NCI-H1105 (cell line): ENCODE results near the gene HELB.

Experiments
- DNase-seq: peaks from one replicate; lab custom pipeline; 2025; lab: John Stamatoyannopoulos, UW

The HELB gene

GRCh38 chr12:66301944-66302826, at the start of gene HELB:
TSS of gene HELB (plus strand) at chr12:66302493. CDS start at chr12:66302604, 111 bp downstream.
- DNase-seq, result peak; percentile 98

- DNase-seq, result no peak
Observed at GRCh38 chr12:66252771-66253170, 49.5 kb upstream of the HELB start.

- DNase-seq, result no peak
Observed at GRCh38 chr12:66255737-66256136, 46.6 kb upstream of the HELB start.

DNA sequence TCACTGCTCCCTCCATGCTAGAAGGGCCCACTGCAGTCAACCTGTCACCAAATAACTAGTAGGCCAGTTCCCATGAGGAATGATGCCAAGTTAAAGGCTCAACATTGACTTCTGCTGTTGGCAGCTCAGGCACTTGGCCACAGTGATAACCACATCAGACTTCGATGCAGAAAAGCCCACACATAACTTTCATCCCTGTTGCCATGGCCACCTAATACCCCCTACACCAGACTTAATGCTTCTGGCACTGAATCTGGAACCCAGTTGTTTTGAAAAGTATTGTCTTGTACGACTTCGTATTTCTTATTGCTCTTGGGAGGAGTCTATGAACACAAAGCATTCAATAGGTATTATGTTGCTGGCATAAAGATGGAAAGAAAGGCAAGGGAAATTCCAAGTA, 44.3 kb upstream of the HELB start:
- DNase-seq, result no peak

DNA sequence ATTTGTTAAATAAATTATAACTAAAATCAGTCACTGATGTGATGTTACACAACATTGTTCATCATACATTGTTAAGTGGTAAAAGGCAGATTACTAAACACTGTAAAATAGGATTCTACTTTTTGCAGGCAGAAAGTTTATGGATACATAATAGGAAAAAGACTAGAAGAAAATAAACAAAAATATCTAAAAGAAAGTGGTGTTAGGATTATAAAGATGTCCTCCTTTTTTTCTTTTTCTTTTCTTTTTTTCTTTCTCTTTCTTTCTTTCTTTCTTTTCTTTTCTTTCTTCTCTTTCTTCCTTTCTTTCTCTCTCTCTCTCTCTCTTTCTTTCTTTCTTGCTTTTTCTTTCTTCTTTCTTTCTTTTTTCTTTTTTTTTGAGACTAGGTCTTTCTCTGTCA, 39.6 kb upstream of the HELB start:
- DNase-seq, result no peak

GRCh38 chr12:66268562-66268961, 33.7 kb upstream of the HELB start:
- DNase-seq, result no peak

- no peak for DNase-seq
Observed at GRCh38 chr12:66269142-66269541, 33.2 kb upstream of the HELB start.

- peak; percentile 25 for DNase-seq
Observed at GRCh38 chr12:66269757-66270383, 32.4 kb upstream of the HELB start.

- DNase-seq, result no peak
Observed at GRCh38 chr12:66270613-66271012, 31.7 kb upstream of the HELB start.

- no peak for DNase-seq
Observed at GRCh38 chr12:66272650-66273049, 29.6 kb upstream of the HELB start.

DNA sequence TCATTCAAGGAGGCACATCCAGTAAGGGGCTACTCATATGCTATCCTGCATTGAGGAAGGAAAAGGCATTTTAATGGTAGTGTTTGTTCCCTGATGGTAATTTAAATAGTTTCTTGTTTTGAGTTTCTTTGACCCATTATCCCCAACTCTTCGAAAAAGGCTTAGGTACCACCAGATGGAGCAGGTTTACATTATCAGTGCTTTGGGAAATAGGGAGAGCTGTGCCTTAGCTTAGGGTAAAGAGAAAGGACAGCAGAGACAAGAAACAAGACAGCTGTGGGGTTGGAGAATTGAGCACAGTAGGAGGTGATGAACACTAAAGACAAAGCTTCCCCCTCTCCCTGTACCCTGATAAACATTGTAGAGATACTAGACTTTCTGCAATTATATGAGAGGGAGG, 29.1 kb upstream of the HELB start:
- no peak for DNase-seq

- DNase-seq, result no peak
Observed at GRCh38 chr12:66275040-66275439, 27.3 kb upstream of the HELB start.

GRCh38 chr12:66279123-66279712, 23.1 kb upstream of the HELB start:
- DNase-seq, result peak; percentile 10

GRCh38 chr12:66280561-66280960, 21.7 kb upstream of the HELB start:
- no peak for DNase-seq

DNA sequence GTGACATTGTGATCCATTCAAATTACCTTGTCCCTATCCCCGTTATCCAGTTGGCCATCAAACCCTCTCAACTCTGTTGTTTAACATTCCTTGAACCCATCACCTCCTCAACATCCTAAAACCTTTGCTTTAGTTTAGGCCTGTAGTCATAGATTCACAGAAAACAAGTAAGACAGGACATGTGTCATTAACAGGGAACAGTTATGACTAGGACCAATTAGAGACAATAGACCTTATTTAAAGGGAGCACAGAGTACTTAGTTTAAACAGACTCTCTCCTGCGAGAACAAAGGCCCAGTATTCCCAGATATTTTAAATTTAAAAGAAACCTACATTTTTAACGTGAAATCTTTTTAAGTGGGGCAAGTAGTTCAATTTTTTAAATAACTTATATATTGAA, 20.0 kb upstream of the HELB start:
- DNase-seq, result no peak

DNA sequence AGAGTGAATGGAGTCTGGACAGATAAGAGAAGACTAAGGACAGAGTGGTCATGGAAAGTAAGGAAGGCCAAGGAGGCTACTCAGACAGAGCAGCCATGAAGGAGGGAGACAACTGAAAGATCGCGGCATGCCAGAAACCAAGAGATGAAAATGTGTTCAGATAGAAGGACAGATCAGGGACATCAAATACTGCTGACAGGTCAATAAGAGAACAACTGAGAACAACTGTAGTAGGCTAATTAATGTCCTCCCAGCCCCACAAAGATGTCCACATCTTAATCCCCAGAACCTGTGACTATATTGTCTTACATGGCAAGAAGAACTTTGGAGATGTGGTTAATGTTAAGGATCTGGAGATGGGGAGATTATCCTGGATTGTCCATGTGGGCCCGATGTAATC, 15.0 kb upstream of the HELB start:
- no peak for DNase-seq

GRCh38 chr12:66288121-66288520, 14.2 kb upstream of the HELB start:
- DNase-seq, result no peak

DNA sequence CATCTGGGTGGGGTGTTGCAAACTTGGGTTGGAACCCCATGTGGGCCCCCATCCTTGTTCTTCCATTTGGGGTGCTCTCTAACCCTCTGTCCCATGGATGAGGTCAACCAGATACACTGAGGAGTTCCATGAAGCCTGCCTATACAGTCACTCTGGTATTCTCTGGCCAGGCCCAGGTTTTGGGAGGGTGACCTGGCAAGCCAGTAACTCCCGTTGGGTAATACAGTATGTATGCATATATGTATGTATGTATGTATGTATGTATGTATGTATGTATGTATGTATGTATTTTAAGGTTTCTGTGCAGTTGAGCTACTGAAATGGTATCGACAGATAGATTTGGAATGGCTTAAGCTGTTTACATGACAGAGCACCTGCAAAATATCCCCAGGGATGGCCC, 12.8 kb upstream of the HELB start:
- DNase-seq, result no peak

DNA sequence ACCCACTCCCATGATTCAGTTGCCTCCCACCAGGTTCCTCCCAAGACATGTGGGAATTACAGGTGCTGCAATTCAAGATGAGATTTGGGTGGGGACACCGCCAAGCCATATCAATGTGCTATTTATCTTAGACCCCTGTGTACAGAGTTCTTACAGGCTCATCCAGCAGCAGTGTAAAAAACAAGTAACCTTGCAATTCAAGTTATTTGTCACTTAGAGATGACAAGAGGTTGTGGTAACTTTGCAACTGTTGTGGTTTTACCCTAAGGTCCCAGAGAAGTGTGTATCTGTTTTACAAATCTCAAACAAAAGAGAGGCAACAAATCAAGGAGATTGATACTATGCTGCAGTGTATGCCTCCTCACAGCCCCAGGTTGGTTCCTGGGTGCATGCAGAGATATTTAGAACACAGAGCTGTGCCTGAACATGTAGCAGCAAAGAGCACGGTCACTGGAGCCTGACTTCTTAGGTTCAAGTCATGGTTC, 11.5 kb upstream of the HELB start:
- DNase-seq, result no peak

DNA sequence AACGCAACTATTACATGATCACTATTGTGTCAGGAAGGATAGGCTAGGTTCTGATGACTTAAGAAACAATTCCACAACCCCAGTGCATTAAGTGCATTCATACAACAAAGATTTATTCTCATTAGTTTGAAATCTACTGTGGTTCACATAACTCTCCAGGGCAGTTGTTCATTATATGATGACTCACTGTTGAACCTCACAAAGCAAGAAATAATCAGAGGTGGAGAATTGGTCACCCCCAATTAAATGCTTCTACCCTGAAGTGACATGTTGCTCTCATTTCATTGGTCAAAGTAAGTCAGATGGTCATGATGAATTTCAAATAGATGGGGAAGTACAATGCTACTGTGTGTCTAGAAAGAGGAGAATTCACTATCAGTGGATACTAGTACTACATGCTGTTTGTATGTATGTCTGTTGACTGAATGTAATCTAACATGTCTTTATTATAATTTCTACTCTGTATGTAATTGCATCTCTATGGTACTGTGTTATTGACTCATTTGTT, 6.1 kb upstream of the HELB start:
- DNase-seq, result no peak

- no peak for DNase-seq
Observed at GRCh38 chr12:66297080-66297479, 5.2 kb upstream of the HELB start.

DNA sequence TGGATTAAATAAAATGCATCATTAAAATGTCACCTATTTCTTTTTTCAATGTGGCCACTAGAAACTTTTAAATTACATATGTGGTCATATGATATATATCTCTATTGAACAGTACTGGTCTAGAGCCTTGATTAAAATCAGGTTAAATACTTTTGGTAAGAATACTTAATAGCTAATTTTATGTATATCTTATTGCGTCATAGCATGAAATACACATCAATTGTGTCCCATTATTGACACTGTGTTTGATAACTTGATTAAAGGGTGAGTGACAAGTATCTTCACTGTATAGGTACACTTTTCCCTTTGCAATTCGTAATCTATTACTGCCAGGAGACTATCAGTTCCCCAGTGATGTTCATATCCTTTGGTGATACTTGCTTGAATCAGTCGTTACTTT, 4.4 kb upstream of the HELB start:
- no peak for DNase-seq

DNA sequence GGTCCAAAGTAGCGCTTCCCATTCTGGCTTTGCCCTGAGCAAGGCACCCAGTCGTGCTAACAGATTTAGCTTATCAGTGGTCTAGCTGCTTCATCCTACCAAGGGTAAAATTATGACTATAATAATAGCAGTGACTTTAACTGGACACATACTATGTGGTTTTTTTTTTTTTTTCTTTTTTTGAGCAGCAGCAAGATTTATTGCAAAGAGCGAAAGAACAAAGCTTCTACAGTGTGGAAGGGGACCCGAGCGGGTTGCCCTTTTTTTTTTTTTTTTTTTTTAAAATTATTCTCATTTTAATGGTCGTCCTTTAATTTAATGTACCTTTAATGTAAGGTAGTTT, 505 bp downstream of the HELB start:
- no peak for DNase-seq
